ENCODE data around the gene SACM1L.

- TF ChIP-seq, protein P1, sequence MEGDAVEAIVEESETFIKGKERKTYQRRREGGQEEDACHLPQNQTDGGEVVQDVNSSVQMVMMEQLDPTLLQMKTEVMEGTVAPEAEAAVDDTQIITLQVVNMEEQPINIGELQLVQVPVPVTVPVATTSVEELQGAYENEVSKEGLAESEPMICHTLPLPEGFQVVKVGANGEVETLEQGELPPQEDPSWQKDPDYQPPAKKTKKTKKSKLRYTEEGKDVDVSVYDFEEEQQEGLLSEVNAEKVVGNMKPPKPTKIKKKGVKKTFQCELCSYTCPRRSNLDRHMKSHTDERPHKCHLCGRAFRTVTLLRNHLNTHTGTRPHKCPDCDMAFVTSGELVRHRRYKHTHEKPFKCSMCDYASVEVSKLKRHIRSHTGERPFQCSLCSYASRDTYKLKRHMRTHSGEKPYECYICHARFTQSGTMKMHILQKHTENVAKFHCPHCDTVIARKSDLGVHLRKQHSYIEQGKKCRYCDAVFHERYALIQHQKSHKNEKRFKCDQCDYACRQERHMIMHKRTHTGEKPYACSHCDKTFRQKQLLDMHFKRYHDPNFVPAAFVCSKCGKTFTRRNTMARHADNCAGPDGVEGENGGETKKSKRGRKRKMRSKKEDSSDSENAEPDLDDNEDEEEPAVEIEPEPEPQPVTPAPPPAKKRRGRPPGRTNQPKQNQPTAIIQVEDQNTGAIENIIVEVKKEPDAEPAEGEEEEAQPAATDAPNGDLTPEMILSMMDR (IDR thresholded peaks at IDR 0.05; ENCODE audit: poor library complexity) = no peak
- TF ChIP-seq EZH2 (IDR thresholded peaks at IDR 0.05; ENCODE audit: borderline replicate concordance) = no peak
Observed at GRCh38 chr3:45667569-45667934, 21.6 kb upstream of the SACM1L start.
